Neural cell (in vitro differentiated cells): Measurements from ENCODE around the gene MICU1. TPM values are rescaled to one million over a fixed set of nuclear protein-coding genes. Genes with fewer than 3 reads are reported as not detected.

Experiments used
- H2AFZ ChIP-seq: fragments of 200-600, 300-800 bp; sonication (generic), shearing (Covaris generic); 2 replicates; pipeline ENCODE4 v1.6.0; 2014; ENCODE audit warnings: low read depth, mild to moderate bottlenecking, antibody characterized with exemption, low read length, moderate library complexity
- H3F3A ChIP-seq: fragments of 200-600 bp; shearing (Covaris generic); 2 replicates; pipeline ENCODE4 v1.6.1; 2016; ENCODE audit warnings: mild to moderate bottlenecking, moderate library complexity, mixed read lengths, antibody characterized with exemption, low read length; ENCODE audit not compliant: insufficient read depth, poor library complexity, severe bottlenecking
- H3K27ac ChIP-seq: fragments of 200-600, 300-800 bp; sonication (generic), shearing (Covaris generic); 2 replicates; pipeline ENCODE4 v1.5.1; 2014; ENCODE audit warnings: mild to moderate bottlenecking, low read length, moderate library complexity
- H3K27me3 ChIP-seq: fragments of 300-800, 200-600 bp; sonication (generic), shearing (Covaris generic); 2 replicates; pipeline ENCODE4 v1.6.0; 2014; ENCODE audit warnings: mild to moderate bottlenecking, low read depth, low read length, moderate library complexity; ENCODE audit not compliant: insufficient read depth
- H3K36me3 ChIP-seq: fragments of 300-800, 200-600 bp; sonication (generic), shearing (Covaris generic); 2 replicates; pipeline ENCODE4 v1.5.1; 2014; ENCODE audit warnings: mild to moderate bottlenecking, antibody characterized with exemption, low read length, moderate library complexity; ENCODE audit not compliant: insufficient read depth
- H3K4me2 ChIP-seq: fragments of 300-800, 200-600 bp; sonication (generic), shearing (Covaris generic); 2 replicates; pipeline ENCODE4 v1.6.0; 2014; ENCODE audit warnings: mild to moderate bottlenecking, low read length
- H3K4me3 ChIP-seq: fragments of 300-800, 200-600 bp; sonication (generic), shearing (Covaris generic); 2 replicates; pipeline ENCODE4 v1.5.1; 2014; ENCODE audit warnings: mild to moderate bottlenecking, low read length, moderate library complexity
- H3K79me2 ChIP-seq: fragments of 200-600 bp; shearing (Covaris generic); replicated peaks from 2 replicates; pipeline ENCODE4 v1.6.0; 2014; ENCODE audit warnings: mild to moderate bottlenecking, low read length, moderate library complexity; ENCODE audit not compliant: insufficient read depth
- H3K9ac ChIP-seq: fragments of 300-800, 200-600 bp; sonication (generic), shearing (Covaris generic); 2 replicates; pipeline ENCODE4 v1.6.1; 2016; ENCODE audit warnings: mild to moderate bottlenecking, low read length, mixed read lengths
- H3K9me2 ChIP-seq: fragments of 200-600 bp; shearing (Covaris generic); 2 replicates; pipeline ENCODE4 v1.6.1; 2016; ENCODE audit warnings: mild to moderate bottlenecking, low read length, mixed read lengths; ENCODE audit not compliant: insufficient read depth
- H3K9me3 ChIP-seq: fragments of 200-600, 300-800 bp; sonication (generic), shearing (Covaris generic); 2 replicates; pipeline ENCODE4 v1.6.1; 2016; ENCODE audit warnings: mild to moderate bottlenecking, mixed run types, low read length, moderate library complexity, mixed read lengths
- H4K20me1 ChIP-seq: fragments of 200-600 bp; shearing (Covaris generic); 2 replicates; pipeline ENCODE4 v1.6.1; 2016; ENCODE audit warnings: mild to moderate bottlenecking, mixed run types; ENCODE audit not compliant: insufficient read depth
- EP300 ChIP-seq: fragments of 450-650 bp; conservative IDR thresholded peaks from 2 replicates; pipeline ENCODE4 v1.6.1; 2014; ENCODE audit warnings: antibody characterized with exemption, mild to moderate bottlenecking, moderate library complexity; ENCODE audit not compliant: poor library complexity, severe bottlenecking
- EZH2 ChIP-seq: fragments of 200-600, 300-800 bp; shearing (Covaris generic), sonication (generic); IDR thresholded peaks from 2 replicates; pipeline ENCODE4 v1.6.1; 2014; ENCODE audit warnings: antibody characterized with exemption, low read length, borderline replicate concordance, mild to moderate bottlenecking; ENCODE audit not compliant: insufficient read depth, poor library complexity, severe bottlenecking
- MXI1 ChIP-seq: fragments of 450-650 bp; conservative IDR thresholded peaks from 2 replicates; pipeline ENCODE4 v1.6.1; 2014; ENCODE audit warnings: antibody characterized with exemption, mild to moderate bottlenecking; ENCODE audit not compliant: poor library complexity, severe bottlenecking
- POLR2AphosphoS5 ChIP-seq: IDR thresholded peaks from 2 replicates; pipeline ENCODE4 v1.6.1; 2012
- RAD21 ChIP-seq: fragments of 450-650 bp; conservative IDR thresholded peaks from 2 replicates; pipeline ENCODE4 v1.6.1; 2014; ENCODE audit warnings: antibody characterized with exemption, mild to moderate bottlenecking, moderate library complexity
- SMC3 ChIP-seq: fragments of 450-650 bp; conservative IDR thresholded peaks from 2 replicates; pipeline ENCODE4 v1.6.1; 2014; ENCODE audit warnings: antibody characterized with exemption, mild to moderate bottlenecking, moderate library complexity; ENCODE audit not compliant: poor library complexity
- TAF1 ChIP-seq: IDR thresholded peaks from 2 replicates; pipeline ENCODE4 v1.6.1; 2012; ENCODE audit warnings: low read depth
- polyA plus RNA-seq: library from polyadenylated mRNA; depleted of rRNA; stranded (reverse); fragments of >200 nt; gene quantifications from 2 replicates; pipeline ENCODE4 v1.2.3, GENCODE V29; 2014
- TF ChIP-seq, protein P1 (sequence below): IDR thresholded peaks from 2 replicates; pipeline ENCODE4 v1.6.1; 2012; ENCODE audit warnings: borderline replicate concordance
- TF ChIP-seq, protein P2 (sequence below): fragments of 450-650 bp; IDR thresholded peaks from 2 replicates; pipeline ENCODE4 v1.5.1; 2014; ENCODE audit warnings: antibody characterized with exemption, mild to moderate bottlenecking, moderate library complexity; ENCODE audit not compliant: poor library complexity, severe bottlenecking

Gene MICU1
- polyA plus RNA-seq, 1 donor from 2014 or later = 86.0 TPM

DNA sequence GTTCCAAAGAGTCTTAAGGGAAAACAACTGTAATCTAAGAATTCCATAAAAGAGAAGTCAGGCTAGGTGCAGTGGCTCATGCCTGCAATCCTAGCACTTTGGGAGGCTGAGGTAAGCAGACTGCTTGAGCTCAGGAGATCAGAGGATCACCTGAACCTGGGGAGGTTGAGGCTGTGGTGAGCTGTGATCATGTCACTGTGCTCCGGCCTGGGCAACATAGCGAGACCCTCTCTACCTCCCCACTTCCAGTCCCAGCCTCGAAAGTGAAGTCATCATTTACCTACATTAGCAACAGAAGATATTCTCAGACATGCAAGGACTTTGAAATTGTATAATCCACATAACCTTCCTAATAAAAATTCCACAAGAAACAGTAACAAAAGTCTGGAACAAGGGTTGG is 141.4 kb downstream of the MICU1 start:
- Histone ChIP-seq H3F3A (no peaks in the 10 kb centered on the region), H2AFZ (no peak overlapping the region), H3K9me2 (no peaks in the 10 kb centered on the region), H3K36me3 (no peaks in the 10 kb centered on the region), H3K27me3 (no peaks in the 10 kb centered on the region), H4K20me1 (no peaks in the 10 kb centered on the region), H3K79me2 (no peaks in the 10 kb centered on the region), H3K9ac (no peak overlapping the region), H3K9me3 (no peaks in the 10 kb centered on the region), H3K4me2 (no peak overlapping the region), H3K27ac (no peak overlapping the region), H3K4me3 (no peak overlapping the region)
- TF ChIP-seq MXI1 (no peak), EZH2 (no peak), TAF1 (no peak), SMC3 (no peak), POLR2AphosphoS5 (no peak), RAD21 (no peak), EP300 (no peak)
- TF ChIP-seq, protein P1, sequence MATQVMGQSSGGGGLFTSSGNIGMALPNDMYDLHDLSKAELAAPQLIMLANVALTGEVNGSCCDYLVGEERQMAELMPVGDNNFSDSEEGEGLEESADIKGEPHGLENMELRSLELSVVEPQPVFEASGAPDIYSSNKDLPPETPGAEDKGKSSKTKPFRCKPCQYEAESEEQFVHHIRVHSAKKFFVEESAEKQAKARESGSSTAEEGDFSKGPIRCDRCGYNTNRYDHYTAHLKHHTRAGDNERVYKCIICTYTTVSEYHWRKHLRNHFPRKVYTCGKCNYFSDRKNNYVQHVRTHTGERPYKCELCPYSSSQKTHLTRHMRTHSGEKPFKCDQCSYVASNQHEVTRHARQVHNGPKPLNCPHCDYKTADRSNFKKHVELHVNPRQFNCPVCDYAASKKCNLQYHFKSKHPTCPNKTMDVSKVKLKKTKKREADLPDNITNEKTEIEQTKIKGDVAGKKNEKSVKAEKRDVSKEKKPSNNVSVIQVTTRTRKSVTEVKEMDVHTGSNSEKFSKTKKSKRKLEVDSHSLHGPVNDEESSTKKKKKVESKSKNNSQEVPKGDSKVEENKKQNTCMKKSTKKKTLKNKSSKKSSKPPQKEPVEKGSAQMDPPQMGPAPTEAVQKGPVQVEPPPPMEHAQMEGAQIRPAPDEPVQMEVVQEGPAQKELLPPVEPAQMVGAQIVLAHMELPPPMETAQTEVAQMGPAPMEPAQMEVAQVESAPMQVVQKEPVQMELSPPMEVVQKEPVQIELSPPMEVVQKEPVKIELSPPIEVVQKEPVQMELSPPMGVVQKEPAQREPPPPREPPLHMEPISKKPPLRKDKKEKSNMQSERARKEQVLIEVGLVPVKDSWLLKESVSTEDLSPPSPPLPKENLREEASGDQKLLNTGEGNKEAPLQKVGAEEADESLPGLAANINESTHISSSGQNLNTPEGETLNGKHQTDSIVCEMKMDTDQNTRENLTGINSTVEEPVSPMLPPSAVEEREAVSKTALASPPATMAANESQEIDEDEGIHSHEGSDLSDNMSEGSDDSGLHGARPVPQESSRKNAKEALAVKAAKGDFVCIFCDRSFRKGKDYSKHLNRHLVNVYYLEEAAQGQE = no peak
- TF ChIP-seq, protein P2, sequence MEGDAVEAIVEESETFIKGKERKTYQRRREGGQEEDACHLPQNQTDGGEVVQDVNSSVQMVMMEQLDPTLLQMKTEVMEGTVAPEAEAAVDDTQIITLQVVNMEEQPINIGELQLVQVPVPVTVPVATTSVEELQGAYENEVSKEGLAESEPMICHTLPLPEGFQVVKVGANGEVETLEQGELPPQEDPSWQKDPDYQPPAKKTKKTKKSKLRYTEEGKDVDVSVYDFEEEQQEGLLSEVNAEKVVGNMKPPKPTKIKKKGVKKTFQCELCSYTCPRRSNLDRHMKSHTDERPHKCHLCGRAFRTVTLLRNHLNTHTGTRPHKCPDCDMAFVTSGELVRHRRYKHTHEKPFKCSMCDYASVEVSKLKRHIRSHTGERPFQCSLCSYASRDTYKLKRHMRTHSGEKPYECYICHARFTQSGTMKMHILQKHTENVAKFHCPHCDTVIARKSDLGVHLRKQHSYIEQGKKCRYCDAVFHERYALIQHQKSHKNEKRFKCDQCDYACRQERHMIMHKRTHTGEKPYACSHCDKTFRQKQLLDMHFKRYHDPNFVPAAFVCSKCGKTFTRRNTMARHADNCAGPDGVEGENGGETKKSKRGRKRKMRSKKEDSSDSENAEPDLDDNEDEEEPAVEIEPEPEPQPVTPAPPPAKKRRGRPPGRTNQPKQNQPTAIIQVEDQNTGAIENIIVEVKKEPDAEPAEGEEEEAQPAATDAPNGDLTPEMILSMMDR = no peak

DNA sequence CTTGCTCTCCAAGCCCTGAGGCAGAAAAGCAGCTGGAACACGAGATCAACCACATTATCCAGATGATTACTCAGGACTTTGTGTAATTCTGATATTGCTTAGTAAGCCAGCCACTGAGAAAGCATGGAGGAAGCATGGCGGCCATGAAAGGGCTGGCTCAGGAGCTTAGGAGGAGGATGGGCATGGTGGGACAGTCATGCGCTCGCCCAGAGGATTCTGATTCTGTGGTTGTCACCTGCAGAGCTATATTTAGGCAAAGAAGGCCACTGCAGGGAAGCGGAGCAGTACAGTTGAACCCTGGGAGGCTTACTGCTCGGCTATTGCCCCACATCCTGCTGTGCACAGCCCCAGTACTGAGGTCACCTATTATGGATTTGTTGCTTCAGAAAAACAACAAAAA is 142.4 kb downstream of the MICU1 start:
- Histone ChIP-seq H3K79me2 (no peaks in the 10 kb centered on the region), H3K9me3 (no peaks in the 10 kb centered on the region), H3K4me2 (no peak overlapping the region), H3K36me3 (no peaks in the 10 kb centered on the region), H3K27me3 (no peaks in the 10 kb centered on the region), H3K27ac (no peak overlapping the region), H3K9ac (no peak overlapping the region), H4K20me1 (no peaks in the 10 kb centered on the region), H3K9me2 (no peaks in the 10 kb centered on the region), H3K4me3 (no peak overlapping the region), H3F3A (no peaks in the 10 kb centered on the region), H2AFZ (no peak overlapping the region)
- TF ChIP-seq SMC3 (no peak), POLR2AphosphoS5 (no peak), EZH2 (no peak), TAF1 (no peak), EP300 (no peak), MXI1 (no peak), RAD21 (no peak)
- TF ChIP-seq, protein P1 = no peak
- TF ChIP-seq, protein P2 = no peak
